Cortex of kidney (tissue), 1 donor: ENCODE results near the gene DHX57.

Source experiments
- DNase-seq: peaks from one replicate; lab custom pipeline; 2025; lab: John Stamatoyannopoulos, UW

The DHX57 gene

DNA sequence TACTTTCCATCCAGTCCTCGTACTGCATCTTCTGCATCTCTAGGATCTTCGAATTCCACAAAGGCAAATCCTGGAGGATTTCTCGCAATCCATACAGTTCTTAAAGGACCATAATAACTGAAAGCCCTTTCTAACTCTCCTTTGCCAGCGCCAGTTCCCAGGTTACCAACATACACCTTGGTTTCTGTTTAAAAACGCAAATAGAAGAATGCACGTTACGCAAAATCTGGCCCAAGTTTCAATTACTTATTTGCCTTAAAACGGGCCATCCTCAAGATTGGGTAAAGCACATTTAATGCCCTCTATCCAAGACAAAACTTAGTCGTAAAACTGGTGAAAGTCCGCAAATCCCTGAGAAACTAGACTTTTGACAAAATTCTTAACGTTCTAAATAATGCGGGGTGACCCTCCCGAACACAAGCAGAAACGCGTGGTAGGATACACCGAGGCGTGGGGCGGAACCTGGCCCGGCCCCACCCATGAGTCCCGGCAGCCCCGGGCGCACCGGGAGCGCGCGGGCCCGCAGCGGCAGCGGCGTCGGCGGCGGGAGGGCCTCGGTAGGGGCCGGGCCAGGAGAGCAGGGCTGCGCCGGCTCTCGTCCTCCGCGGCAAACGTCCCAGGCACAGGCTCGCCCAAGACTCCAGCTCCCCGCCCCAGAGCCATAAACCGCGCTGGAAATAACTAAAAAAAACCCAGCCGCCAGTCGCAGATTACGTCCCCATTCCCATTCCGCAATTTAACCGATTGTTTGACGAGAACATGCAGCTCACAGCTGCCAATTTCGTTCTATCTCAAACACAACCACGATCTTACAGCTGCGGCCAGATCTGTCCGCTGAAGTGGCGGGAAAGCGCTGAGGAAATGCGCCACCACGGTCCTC lies 125.5 kb downstream of the DHX57 start:
- no peak for DNase-seq

DNA sequence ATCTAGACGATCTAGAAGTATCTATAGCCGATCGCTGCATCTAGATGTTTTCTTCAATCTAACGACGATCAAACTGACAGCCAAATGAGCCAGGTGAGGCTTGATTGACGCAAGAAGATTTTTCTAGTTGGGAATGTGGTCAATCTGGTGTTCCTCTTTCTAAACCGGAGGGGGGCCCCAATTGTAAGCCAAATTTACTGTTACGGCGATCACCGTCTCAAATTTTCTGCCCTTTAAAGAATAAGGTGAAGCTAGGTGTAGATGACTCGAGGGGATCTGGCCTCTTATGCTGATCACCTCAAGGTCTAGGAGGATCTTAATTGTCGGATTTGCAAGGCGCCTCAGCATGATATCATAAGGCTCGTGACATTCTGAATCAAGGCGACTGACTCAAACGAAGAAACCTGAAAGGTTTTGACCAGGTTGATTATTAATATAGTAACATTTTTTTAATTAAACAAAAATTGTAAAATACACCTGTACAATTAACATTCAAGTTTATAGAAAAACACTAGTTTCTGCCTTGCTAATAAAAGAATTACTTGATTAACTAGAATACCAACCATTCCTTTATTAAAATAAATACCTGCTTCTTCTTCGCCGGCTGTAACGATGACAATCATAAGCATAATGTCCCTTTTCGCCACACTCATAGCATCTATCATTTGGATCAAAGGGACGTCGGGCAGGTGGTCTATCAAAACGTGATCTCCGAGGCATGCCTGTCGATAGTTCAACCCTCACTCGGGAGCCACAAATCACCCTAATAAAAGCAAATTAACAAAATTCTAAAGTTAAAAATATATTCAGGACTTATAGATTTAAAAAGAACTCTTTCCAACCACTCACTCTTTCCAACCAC lies 126.6 kb downstream of the DHX57 start:
- no peak for DNase-seq

DNA sequence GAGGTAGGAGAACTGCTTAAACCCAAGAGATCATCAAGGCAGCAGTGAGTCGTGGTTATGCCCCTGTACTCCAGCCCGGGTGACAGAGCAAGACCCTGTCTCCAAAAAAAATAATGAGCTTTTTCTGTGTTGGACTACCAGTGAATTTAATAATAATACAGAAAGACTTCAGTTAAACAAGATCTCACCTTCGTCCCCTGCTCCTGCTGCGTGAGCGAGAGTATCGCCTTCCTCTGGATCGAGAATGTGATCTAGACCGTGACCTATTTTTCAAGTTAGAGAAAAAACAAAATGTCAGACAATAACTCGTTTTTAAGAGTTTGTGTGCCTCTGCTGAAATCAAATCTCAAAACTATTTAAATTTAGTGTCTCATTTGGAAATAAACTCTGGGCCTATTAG lies 127.3 kb downstream of the DHX57 start:
- DNase-seq: no peak

DNA sequence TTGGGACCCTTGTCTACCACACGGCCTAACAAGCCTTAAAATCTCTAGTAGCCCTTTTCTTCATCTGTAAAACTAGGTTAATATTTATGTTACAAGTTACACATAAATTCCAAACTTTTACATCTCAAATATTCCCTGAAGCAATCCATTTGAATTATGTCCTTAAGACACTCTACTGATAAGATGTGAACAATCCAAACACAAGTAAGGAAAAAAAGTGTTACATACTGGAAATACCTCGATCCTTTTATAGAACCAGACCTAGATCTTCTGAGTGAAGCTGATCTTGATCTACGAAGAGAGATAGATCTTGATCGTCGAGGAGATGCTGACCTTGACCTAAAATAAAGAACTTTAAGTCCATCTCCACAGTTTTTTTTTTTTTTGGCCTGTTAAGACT lies 127.9 kb downstream of the DHX57 start:
- no peak for DNase-seq
